GM12878 (cell line): ENCODE data around the gene FREM2. TPM values are rescaled to one million over a fixed set of nuclear protein-coding genes. Genes with fewer than 3 reads are reported as not detected.

ENCODE experiments used
- ATAC-seq: fragments of 200-7000 bp; cut with Tn5 transposase; 3 replicates; pipeline ENCODE4 v1.9.1; 2020; ENCODE audit warnings: mild to moderate bottlenecking, moderate library complexity
- BruUV-seq: library from RNA; stranded (reverse); fragments of 400-500 nt; replicated peaks from 2 replicates; lab custom pipeline; 2021; lab: Mats Ljungman, UMichigan
- CTCF ChIA-PET: fragments of 300-600 bp; sonication (Branson Sonifier 250); formaldehyde crosslinking; extraction: SDS; loops from one replicate; lab custom pipeline; 2021; ENCODE audit warnings: inconsistent platforms; lab: Yijun Ruan, JAX
- POLR2A ChIA-PET: fragments of 350-600 bp; formaldehyde crosslinking; extraction: SDS; loops from one replicate; lab custom pipeline; 2021; ENCODE audit warnings: inconsistent platforms; lab: Charles Lee
- RAD21 ChIA-PET: fragments of 300-600 bp; sonication (Branson Sonifier 250); formaldehyde crosslinking; loops from one replicate; lab custom pipeline; 2023; ENCODE audit warnings: antibody characterized with exemption; ENCODE audit not compliant: unreplicated experiment; lab: Charles Lee
- SMC1A ChIA-PET: fragments of 300-600 bp; sonication (Branson Sonifier 250); formaldehyde crosslinking; loops from one replicate; lab custom pipeline; 2023; ENCODE audit not compliant: unreplicated experiment, uncharacterized antibody; lab: Charles Lee
- DNase-seq: peaks from one replicate; pipeline ENCODE4 v3.0.0-alpha.2; 2011; ENCODE audit warnings: low read depth, low spot score
- FAIRE-seq: peaks from 3 replicates; lab custom pipeline; 2011; peaks lifted over from hg19 to GRCh38; lab: Jason Lieb, UNC
- H2AFZ ChIP-seq: 2 replicates; pipeline ENCODE4 v1.6.0; 2011; ENCODE audit warnings: low read depth, low read length, control low read depth; ENCODE audit not compliant: control insufficient read depth
- H3K27ac ChIP-seq: 2 replicates; pipeline ENCODE4 v1.5.1; 2011; ENCODE audit warnings: control low read depth; ENCODE audit not compliant: control insufficient read depth, insufficient read depth
- H3K27me3 ChIP-seq, 2 experiments: replicated peaks in 1 of 2; 2 replicates each; pipeline versions ENCODE4 v1.6.0 to v1.6.1; 2011; ENCODE audit warnings: low read length in 1 of 2; ENCODE audit not compliant: control insufficient read depth in 2 of 2, insufficient read depth in 2 of 2
- H3K36me3 ChIP-seq, 2 experiments: 2 replicates each; pipeline ENCODE4 v1.5.1; 2011; ENCODE audit warnings: low read length in 1 of 2; ENCODE audit not compliant: control insufficient read depth in 2 of 2, insufficient read depth in 2 of 2
- H3K4me1 ChIP-seq: 2 replicates; pipeline ENCODE4 v1.6.1; 2011; ENCODE audit warnings: mild to moderate bottlenecking, low read length, moderate library complexity, mixed read lengths; ENCODE audit not compliant: control insufficient read depth, insufficient read depth
- H3K4me2 ChIP-seq: 2 replicates; pipeline ENCODE4 v1.6.0; 2011; ENCODE audit warnings: control low read depth; ENCODE audit not compliant: control insufficient read depth, insufficient read depth
- H3K4me3 ChIP-seq: fragments of 200-600 bp; sonication (generic); 2 replicates; pipeline ENCODE4 v1.5.1; 2016
- H3K79me2 ChIP-seq: 2 replicates; pipeline ENCODE4 v1.6.0; 2011; ENCODE audit warnings: low read length; ENCODE audit not compliant: control insufficient read depth, insufficient read depth
- H3K9ac ChIP-seq: 2 replicates; pipeline ENCODE4 v1.8.0; 2011; ENCODE audit warnings: low read length, control low read depth, mixed read lengths; ENCODE audit not compliant: control insufficient read depth, insufficient read depth
- H3K9me3 ChIP-seq: replicated peaks from 3 replicates; pipeline ENCODE4 v1.5.1; 2011; ENCODE audit warnings: mild to moderate bottlenecking, low read length; ENCODE audit not compliant: control insufficient read depth, insufficient read depth
- H4K20me1 ChIP-seq: 2 replicates; pipeline ENCODE4 v1.6.0; 2011; ENCODE audit not compliant: control insufficient read depth, insufficient read depth
- BHLHE40 ChIP-seq, 2 experiments: fragments of 450-650 bp in 1 of 2; IDR thresholded peaks; 2 replicates each; pipeline ENCODE4 v1.6.1; 2011 to 2017; ENCODE audit warnings: low read depth in 2 of 2, borderline replicate concordance in 1 of 2, improper control_type of control experiment in 1 of 2, low read length in 1 of 2, mild to moderate bottlenecking in 1 of 2
- FOXK2 ChIP-seq: fragments of 450-650 bp; IDR thresholded peaks from 2 replicates; pipeline ENCODE4 v1.6.1; 2017; ENCODE audit warnings: mild to moderate bottlenecking, moderate library complexity
- GATAD2B ChIP-seq: fragments of 450-650 bp; conservative IDR thresholded peaks from 2 replicates; pipeline ENCODE4 v1.6.1; 2017; ENCODE audit warnings: low read depth, mild to moderate bottlenecking, moderate library complexity
- HDAC2 ChIP-seq: fragments of 200-600 bp; sonication (generic); IDR thresholded peaks from 2 replicates; pipeline ENCODE4 v1.6.1; 2017
- IKZF2 ChIP-seq, 2 experiments: fragments of 450-650 bp; IDR thresholded peaks; 2 replicates each; pipeline ENCODE4 v1.6.1; 2017; ENCODE audit warnings: mild to moderate bottlenecking in 2 of 2, moderate library complexity in 2 of 2
- RAD51 ChIP-seq: fragments of 450-650 bp; IDR thresholded peaks from 2 replicates; pipeline ENCODE4 v1.6.1; 2016; ENCODE audit warnings: moderate library complexity, mild to moderate bottlenecking, inconsistent platforms
- TARDBP ChIP-seq: IDR thresholded peaks from 2 replicates; pipeline ENCODE4 v1.6.1; 2016; ENCODE audit warnings: borderline replicate concordance
- TCF7 ChIP-seq: IDR thresholded peaks from 2 replicates; pipeline ENCODE4 v1.6.1; 2014; ENCODE audit warnings: antibody characterized with exemption, borderline replicate concordance
- ZNF207 ChIP-seq: fragments of 450-650 bp; IDR thresholded peaks from 2 replicates; pipeline ENCODE4 v1.6.1; 2014; ENCODE audit warnings: antibody characterized with exemption, mild to moderate bottlenecking, borderline replicate concordance
- WGBS: methylation state at CpG from one replicate; pipeline ENCODE4 v1.1.6; 2016; ENCODE audit warnings: low lambda C conversion rate; ENCODE audit not compliant: insufficient replicate concordance, insufficient coverage; ENCODE audit errors: missing lambda C conversion rate; 5-methylcytosine and 5-hydroxymethylcytosine counted together
- in situ Hi-C: fragments of 300-500 bp; cut with MboI; formaldehyde crosslinking; loops from 9 replicates; pipeline ENCODE4 v1.14.3; 2018; ENCODE audit warnings: mixed read lengths
- intact Hi-C: fragments of 100-400 bp; cut with micrococcal nuclease; formaldehyde crosslinking; loops from one replicate; pipeline ENCODE4 v1.14.2; 2022; ENCODE audit not compliant: unreplicated experiment
- polyA plus RNA-seq, 11 experiments: library from polyadenylated mRNA; depleted of rRNA in 4 of 11; unstranded in 6 of 11; stranded (reverse) in 5 of 11; fragments of >200 nt; fragmentation: Nextera tagmentation in 4 of 11; fragmentation: Illumina TruSeq in 1 of 11; extraction: Ambion mirVana in 4 of 11; extraction: Trizol in 1 of 11; gene quantifications; 1 replicate in 1 of 11; 2 replicates in 10 of 11; pipeline versions ENCODE4 v1.2.1 to v1.2.3, GENCODE V29; 2011 to 2016; ENCODE audit warnings: inconsistent platforms in 2 of 11, missing spikeins in 2 of 11, low read depth in 1 of 11
- total RNA-seq, 4 experiments: library from RNA; depleted of rRNA in 3 of 4; stranded (reverse); fragments of >200 nt in 3 of 4; fragmentation: Illumina TruSeq in 1 of 4; extraction: Trizol in 1 of 4; gene quantifications; 2 replicates each; pipeline versions ENCODE4 v1.2.1 to v1.2.3, GENCODE V29; 2013 to 2021
- TF ChIP-seq, protein P1 (sequence below): fragments of 450-650 bp; IDR thresholded peaks from 2 replicates; pipeline ENCODE4 v1.6.1; 2017; ENCODE audit warnings: low read depth, mild to moderate bottlenecking, moderate library complexity
- TF ChIP-seq, protein P2 (sequence below): fragments of 450-650 bp; IDR thresholded peaks from 2 replicates; pipeline ENCODE4 v1.6.1; 2016; ENCODE audit warnings: mild to moderate bottlenecking
- TF ChIP-seq, protein P3 (sequence below): IDR thresholded peaks from 2 replicates; pipeline ENCODE4 v1.6.1; 2012; ENCODE audit warnings: low read depth, low read length, improper control_type of control experiment
- TF ChIP-seq, protein P4 (sequence below): fragments of 450-650 bp; formaldehyde crosslinking; IDR thresholded peaks from 2 replicates; pipeline ENCODE4 v1.5.0; 2022; ENCODE audit warnings: mild to moderate bottlenecking, missing genetic modification characterization

FREM2 gene
- total and polyA plus RNA-seq, 10 of the 15 experiments (the other 5 are each of a cell fraction or from before 2014, with no cell fraction given): 0.02 to 0.12 (median 0.05) TPM; not detected in 2

DNA sequence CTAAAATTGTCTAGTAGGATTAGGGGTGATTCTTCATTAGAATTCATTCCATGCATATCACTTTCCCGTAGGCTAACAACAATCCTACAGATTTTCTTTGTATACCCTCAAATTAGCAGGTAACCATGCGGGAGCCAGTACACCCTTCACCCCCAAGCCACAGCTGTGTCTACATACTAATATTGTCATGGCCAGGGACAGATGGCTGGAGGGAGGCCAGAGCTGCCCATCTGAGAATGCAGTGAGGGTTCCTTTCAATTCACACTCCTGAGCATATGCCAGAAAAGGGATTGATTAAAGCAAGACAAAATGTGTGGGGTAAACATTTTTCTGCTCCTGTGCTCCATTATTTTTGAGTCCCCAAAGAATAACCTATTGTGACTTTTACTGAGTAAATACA, 68.9 kb downstream of the FREM2 start (continued):
- TF ChIP-seq, protein P1, sequence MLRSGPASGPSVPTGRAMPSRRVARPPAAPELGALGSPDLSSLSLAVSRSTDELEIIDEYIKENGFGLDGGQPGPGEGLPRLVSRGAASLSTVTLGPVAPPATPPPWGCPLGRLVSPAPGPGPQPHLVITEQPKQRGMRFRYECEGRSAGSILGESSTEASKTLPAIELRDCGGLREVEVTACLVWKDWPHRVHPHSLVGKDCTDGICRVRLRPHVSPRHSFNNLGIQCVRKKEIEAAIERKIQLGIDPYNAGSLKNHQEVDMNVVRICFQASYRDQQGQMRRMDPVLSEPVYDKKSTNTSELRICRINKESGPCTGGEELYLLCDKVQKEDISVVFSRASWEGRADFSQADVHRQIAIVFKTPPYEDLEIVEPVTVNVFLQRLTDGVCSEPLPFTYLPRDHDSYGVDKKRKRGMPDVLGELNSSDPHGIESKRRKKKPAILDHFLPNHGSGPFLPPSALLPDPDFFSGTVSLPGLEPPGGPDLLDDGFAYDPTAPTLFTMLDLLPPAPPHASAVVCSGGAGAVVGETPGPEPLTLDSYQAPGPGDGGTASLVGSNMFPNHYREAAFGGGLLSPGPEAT: no peak

DNA sequence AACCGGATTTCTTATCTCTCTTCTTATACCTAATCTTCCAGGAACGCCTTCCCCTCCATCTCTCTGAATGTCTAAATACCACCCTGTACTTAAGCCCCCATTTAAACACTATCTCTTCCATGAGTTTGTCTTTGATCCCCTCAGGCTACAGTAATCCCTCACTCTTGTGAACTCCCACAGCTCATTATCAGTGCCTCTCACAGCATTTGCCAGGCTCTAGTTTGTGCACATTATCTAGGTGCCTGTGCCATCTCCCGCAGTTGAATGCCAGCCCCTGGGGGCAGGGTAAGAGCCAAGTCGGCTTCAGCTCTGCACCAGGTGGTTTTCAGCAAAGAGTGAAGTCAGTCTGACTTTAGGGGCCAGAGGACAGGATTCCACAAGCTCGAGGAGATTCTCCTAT, 71.4 kb downstream of the FREM2 start:
- intact Hi-C loops (no loop called here), in situ Hi-C loops (no loop called here)
- no peak for ATAC-seq
- POLR2A ChIA-PET: no interaction called here
- Histone ChIP-seq H3K9me3 (no peaks in the 10 kb centered on the region), H3K4me2 (no peak overlapping the region), H3K4me1 (no peaks in the 10 kb centered on the region), H3K27me3 (peaks cover 0 to 3% of the 10 kb centered on the region in 2 experiments; a peak in 1 of 4 replicates), H3K36me3 (no peaks in the 10 kb centered on the region), H3K9ac (no peak overlapping the region), H3K79me2 (no peaks in the 10 kb centered on the region), H4K20me1 (no peaks in the 10 kb centered on the region), H3K4me3 (no peak overlapping the region), H3K27ac (no peak overlapping the region), H2AFZ (no peak overlapping the region)
- no TSS peak for BruUV-seq
- DNase-seq: no peak
- RAD21 ChIA-PET: no interaction called here
- no peak for FAIRE-seq
- SMC1A ChIA-PET: interaction anchor here (1.7 kb wide), 1 partner anchor 13 kb away, joined by 5 read pairs; no protein-coding TSS in a partner anchor
- CTCF ChIA-PET: no interaction called here
- 13% methylated on average over 5 of the region's 5 CpGs for WGBS
- TF ChIP-seq FOXK2: no peak
- TF ChIP-seq TARDBP: no peak
- TF ChIP-seq GATAD2B: no peak
- TF ChIP-seq HDAC2: no peak
- no peak for TF ChIP-seq BHLHE40 (IDR thresholded peaks at IDR 0.05; ENCODE audit: borderline replicate concordance in 1 of 2, low read depth in 2 of 2, low read length in 1 of 2)
- TF ChIP-seq RAD51: no peak
- TF ChIP-seq, protein P2, sequence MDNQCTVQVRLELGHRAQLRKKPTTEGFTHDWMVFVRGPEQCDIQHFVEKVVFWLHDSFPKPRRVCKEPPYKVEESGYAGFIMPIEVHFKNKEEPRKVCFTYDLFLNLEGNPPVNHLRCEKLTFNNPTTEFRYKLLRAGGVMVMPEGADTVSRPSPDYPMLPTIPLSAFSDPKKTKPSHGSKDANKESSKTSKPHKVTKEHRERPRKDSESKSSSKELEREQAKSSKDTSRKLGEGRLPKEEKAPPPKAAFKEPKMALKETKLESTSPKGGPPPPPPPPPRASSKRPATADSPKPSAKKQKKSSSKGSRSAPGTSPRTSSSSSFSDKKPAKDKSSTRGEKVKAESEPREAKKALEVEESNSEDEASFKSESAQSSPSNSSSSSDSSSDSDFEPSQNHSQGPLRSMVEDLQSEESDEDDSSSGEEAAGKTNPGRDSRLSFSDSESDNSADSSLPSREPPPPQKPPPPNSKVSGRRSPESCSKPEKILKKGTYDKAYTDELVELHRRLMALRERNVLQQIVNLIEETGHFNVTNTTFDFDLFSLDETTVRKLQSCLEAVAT: no peak
- no peak for TF ChIP-seq IKZF2 (IDR thresholded peaks at IDR 0.05)
- TF ChIP-seq, protein P3, sequence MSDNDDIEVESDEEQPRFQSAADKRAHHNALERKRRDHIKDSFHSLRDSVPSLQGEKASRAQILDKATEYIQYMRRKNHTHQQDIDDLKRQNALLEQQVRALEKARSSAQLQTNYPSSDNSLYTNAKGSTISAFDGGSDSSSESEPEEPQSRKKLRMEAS: no peak
- TF ChIP-seq ZNF207: no peak
- TF ChIP-seq, protein P4, sequence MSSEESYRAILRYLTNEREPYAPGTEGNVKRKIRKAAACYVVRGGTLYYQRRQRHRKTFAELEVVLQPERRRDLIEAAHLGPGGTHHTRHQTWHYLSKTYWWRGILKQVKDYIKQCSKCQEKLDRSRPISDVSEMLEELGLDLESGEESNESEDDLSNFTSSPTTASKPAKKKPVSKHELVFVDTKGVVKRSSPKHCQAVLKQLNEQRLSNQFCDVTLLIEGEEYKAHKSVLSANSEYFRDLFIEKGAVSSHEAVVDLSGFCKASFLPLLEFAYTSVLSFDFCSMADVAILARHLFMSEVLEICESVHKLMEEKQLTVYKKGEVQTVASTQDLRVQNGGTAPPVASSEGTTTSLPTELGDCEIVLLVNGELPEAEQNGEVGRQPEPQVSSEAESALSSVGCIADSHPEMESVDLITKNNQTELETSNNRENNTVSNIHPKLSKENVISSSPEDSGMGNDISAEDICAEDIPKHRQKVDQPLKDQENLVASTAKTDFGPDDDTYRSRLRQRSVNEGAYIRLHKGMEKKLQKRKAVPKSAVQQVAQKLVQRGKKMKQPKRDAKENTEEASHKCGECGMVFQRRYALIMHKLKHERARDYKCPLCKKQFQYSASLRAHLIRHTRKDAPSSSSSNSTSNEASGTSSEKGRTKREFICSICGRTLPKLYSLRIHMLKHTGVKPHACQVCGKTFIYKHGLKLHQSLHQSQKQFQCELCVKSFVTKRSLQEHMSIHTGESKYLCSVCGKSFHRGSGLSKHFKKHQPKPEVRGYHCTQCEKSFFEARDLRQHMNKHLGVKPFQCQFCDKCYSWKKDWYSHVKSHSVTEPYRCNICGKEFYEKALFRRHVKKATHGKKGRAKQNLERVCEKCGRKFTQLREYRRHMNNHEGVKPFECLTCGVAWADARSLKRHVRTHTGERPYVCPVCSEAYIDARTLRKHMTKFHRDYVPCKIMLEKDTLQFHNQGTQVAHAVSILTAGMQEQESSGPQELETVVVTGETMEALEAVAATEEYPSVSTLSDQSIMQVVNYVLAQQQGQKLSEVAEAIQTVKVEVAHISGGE: no peak
- TF ChIP-seq TCF7: no peak
